ENCODE results near the gene WNT2B.
A peak's percentile ranks its signal among the peaks of the same experiment; 100 is the strongest.
"Not testable (repeated sequence)": the region's sequence is repeated elsewhere in the genome, so short reads cannot be mapped to it uniquely, and the experiment has no call there.

WNT2B gene
- total RNA-seq: 0.69 to 2.1 (median 1.1) reads per million in 4 donors

DNA sequence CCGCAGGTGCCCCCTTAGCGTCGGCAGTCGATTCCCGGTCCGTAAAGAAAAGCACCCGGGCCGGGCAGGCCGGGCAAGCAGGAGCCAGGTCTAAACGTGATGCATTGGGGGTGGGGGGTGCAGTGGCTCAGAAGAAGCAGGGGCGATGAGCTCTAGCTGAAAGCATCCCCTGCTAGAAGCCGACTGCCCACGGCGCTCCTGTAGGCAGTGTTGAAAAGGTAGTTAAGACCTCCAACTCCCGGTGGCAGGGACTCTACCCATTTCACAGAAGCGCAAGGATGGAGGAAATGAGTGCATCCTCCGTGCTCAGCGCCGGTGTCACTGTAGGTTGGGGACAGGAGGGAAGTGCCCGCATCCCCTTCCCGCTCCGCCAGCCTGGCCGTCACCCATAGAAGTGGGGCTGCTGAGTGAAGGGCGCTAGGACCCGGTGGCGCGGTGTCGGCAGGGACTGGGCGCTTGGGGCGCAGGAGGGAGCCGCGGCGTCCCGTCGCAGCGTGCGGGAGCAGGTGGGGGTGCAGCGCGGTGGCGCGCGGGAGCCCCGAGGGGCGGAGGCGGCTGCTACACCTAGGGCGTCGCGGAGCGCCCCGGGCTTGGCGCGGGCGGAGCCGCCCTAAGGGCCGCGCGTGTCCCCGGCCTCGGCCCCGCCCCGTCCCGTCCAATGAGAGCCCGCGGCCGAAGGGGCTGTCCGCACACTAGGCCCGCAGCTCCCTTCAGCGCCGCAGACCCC is at the start of gene WNT2B:
Gene WNT2B, plus strand, starts transcription at position 688 of the 727 bp plus-strand sequence. CDS start 298 bp downstream, outside the sequence.
- DNase-seq: peak in 4 of 5 donors; percentile 35 to 49 (median 45)

DNA sequence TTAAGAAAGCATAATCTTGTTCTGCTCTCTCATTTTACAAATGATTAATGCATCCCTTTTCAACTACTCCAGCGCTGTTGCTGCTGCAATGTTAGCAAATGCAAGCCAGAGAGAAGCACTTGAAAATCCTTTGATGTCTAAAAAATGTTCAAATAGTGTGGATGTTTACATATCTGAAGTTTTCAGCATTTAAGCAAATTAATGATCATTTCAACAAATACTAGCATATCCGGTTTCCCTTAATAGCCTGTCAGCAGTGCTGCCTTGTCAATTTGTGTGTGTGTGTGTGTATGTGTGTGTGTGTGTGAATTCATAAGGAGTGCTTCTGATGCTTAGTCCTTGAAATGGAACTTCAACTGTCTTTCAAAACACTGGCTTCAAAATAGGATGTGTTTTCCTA is 48.1 kb upstream of the WNT2B start:
- DNase-seq: no peak

DNA sequence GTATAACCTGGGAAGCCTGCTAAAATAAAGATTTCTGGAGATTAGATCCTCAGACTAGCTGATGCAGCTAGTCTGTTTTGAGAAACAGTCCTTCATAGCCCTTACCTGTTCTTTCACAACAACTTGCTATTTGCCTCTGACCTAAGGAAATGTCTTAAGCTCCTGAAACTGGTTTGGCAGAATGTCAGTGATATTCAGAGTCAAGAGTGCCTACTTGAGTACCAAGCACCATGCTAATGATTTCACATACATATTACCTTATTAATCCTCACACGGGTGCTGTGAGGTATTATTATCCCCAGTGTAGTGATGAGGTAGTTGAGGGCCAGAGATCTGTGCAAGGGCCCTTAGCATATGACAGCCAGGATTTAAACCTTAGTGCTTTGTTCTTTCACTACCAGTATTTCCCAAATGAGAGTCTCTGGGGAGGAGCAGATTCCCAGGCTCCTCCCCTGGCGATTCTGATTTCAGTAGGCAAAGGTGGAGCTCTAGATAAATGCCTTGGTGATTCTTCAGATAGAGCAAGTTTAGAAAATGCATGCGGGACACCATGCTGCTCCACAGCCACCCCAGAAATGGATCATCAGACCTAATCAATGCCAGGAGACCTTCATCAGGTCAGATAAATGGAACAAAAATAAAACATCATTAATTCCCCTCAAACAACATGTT is 47.4 kb upstream of the WNT2B start:
- DNase-seq: no peak

DNA sequence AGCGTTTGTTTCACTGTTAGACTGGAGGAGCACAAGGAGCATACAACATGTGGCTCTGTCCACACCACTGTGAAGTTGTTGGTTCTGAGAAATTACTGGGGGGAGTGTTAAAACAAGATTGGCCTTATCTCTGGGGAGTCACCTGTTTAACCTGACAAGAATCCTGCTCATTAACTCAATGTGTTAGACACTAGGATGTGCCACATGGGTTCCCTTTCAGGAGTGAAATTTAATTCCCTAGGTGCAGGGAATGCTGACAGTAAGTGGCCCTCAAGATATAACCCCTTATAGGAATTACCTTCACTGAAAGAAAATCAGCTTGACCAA is 45.8 kb upstream of the WNT2B start:
- no peak for DNase-seq

DNA sequence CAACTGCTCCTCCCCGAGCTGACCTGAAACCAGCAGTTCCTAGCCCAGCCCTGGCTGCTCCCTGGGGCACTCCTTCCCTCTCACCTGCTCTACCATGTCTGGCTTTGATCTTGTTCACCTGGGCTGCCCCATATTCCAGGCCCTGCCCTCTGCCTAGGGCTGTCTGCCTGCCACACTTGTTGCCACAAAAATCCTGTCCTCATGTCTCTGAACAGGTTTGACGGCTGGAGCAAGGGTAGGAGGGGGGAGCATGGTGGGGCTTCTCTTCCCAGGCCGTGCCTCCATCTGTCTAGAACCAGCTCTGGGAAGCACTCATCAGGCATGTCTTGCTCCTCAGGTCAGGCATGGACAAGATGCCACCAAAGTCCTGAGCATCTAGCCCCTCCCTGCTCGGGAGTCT is 44.3 kb upstream of the WNT2B start:
- DNase-seq: no peak

DNA sequence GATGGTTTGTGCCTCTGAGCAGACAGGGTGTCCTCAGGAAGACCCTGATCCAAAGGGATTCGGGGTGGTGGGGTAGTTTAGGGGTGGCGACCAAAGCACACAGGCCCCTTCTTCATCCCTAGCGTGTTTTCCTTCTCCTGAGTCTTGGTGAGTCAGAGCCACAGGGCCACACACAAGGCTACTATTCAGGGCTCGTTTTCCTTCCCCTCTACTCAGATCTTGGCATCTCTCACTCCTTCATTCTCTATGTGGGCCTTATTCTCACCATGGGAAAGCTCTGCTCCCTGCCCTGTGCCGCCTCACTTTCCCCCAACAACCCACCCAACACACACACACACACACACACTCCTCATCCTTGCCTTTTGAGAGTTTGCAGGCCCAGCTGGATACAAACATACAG is 43.6 kb upstream of the WNT2B start:
- no peak for DNase-seq

DNA sequence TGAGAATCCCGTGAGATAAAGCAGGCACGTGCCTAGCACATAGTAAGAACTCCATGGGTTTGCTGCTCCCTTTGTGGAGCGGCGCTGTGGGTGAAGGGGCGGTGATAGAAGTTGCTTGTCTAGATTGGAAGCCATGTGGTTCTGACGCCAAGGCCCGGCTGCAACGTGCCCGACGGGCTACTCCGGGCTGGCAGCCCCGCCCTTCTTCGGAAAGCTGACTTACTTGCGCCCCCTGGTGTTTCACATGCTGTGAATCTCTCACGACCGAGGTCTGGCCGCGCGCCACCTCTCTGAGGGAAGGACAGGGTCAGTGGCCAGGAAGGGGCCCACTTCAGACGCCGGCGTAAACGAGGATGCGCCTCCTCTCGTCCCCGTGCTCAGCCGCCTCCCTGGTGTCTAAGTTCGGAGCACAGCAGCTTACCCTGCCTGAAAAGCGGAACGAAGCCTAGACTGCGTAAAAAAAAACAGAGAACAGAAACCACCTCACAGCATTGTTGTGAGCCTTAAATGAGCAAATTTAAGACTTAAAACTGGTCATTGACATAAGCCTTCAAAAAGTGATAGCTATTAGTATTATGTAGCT is 42.6 kb upstream of the WNT2B start:
- peak; percentile 62 to 82 (median 77) for DNase-seq

DNA sequence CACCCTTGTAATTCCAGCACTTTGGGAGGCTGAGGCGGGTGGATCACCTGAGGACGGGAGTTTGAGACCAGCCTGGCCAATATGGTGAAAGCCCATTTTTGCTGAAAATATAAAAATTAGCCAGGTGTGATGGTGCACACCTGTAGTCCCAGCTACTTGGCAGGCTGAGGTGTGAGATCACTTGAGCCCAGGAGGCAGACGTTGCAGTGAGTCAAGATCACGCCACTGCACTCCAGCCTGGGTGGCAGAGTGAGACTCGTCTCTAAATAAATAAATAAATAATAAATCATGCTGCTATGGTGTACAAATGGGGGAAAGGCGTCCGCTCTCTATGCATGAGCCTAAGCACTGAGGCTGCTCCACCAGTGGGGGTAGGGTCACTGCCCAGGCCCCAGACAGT is 38.4 kb upstream of the WNT2B start:
- not testable (repeated sequence) for DNase-seq

DNA sequence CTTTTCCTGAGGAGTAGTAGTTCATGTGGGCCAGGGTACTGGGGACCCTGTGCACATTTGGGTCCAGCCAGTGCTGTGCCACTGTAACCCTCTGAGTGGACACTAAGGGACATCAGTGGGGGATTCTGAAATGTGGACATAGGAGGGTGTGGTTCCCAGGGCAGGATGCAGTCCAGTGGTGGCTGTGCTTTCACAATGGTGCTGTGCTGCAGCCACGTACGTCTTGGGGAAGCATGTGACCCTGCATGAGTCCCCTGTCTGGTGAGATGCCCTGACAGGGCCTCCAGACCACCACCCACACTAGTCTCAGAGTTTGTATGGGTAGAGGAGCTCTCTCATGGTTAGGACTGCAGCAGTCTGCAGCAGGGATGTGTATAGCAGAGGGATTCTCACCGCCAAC is 37.8 kb upstream of the WNT2B start:
- DNase-seq: no peak

DNA sequence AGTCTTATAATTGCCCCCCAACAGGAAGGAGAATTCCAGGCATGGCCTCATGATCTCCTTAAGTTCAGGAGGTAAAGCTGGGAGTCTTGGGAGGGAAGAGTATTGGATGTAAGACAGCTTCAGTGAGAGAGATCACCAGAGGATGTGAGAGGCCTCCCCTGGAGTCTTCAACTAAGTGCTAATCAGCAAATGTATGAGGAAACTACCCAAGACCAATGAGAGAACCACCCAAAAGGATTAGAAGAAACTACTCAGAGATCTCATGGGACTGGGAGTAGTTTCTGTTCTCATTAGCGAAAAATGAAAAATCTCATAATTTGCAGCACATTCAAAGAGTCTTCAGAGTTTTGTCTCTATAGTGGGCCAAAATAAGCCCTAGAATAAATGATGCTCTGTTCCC is 36.6 kb upstream of the WNT2B start:
- no peak for DNase-seq

DNA sequence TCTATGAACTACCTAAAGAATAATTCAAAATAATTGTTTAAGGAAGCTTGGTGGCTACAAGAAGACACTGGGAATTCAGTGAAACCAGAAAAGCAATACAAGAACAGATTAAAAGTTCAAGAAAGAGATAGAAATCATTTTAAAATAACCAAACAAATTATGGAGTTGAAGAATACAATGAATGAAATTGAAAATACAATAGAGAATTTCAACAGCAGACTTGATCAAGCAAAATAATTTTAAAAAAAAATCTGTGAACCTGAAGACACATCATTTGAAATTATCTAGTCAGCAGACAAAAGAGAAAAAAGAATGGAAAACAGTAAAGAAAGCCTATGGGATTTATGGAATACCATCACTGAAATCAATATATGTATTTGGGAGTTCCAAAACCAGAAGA is 31.2 kb upstream of the WNT2B start:
- no peak for DNase-seq

DNA sequence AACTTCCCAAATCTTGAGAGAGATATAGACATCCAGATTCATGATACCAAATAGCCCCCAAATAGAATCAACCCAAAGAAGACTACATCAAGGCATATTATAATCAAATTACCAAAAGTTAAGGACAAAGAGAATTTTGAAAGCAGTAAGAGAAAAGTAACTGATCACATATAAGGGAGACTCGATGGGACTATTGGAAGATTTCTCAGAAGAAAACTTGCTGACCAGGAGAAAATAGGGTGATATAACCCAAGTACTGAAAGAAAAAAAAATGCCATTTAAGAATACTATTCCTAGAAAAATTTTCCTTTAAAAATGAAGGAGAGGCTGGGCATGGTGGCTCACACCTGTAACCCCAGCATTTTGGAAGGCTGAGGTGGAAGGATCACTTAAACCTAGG is 30.5 kb upstream of the WNT2B start:
- no peak for DNase-seq

DNA sequence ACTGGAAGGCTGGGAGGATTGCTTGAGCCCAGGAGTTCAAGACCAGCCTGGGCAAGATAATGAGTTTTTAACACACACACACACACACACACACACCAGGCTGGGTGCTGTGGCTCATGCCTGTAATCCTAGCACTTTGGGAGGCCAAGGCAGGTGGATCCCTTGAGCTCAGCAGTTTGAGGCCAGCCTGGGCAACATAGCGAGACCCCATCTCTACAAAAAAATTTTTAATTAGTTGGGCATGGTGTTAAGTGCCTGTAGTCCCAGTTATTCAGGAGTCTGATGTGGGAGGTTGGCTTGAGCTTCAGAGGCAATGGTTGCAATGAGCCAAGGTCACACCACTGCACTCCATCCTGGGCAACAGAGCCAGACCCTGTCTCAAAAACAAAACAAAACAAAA is 22.7 kb upstream of the WNT2B start:
- not testable (repeated sequence) for DNase-seq

DNA sequence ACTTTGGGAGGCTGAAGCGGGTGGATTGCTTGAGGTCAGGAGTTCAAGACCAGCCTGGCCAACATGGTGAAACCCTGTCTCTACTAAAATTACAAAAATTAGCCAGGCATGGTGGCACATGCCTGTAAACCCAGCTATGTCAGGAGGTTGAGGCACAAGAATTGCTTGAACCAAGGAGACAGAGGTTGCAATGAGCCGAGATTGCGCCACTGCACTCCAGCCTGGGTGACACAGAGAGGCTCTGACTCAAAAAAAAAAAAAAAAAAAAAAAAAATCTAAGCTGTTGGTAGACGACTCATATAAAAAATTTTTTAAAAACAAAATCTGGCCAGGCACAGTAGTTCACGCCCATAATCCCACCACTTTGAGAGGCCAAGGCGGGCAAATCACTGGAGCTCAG is 21.1 kb upstream of the WNT2B start:
- not testable (repeated sequence) for DNase-seq

DNA sequence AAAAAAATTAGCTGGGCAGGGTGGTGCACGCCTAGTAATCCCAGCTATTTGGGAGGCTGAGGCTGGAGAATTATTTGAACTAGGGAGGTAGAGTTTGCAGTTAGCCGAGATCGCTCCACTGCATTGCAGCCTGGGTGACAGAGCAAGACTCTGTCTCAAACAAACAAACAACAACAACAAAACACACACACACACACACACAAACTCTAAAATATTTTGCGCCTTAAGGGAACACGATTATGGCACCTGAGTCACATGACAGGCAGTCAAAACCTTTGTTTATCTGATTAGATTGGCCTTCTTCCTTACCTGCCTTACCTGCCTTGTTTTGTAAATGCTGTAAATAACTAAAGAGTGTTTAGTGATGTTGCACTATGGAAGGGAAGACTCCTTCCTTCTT is 20.6 kb upstream of the WNT2B start:
- no peak for DNase-seq

DNA sequence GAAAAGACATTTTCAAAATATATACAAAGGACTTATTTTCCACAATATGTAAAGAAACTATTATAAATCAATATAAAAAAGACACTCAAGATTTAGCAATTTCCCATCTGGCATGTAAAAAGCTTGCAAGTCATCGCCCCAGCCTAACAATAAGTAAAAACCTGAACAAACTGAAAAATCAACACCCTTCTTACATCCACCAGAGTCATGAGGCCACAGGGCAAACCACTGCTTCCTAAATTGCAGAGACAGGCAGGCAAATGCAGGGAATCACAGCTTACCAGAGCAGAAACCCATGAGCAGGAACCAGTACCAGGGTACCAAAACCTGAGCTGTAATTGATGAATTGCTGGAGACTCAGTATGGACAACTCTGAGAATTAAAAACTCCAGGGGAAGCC is 16.7 kb upstream of the WNT2B start:
- no peak for DNase-seq

DNA sequence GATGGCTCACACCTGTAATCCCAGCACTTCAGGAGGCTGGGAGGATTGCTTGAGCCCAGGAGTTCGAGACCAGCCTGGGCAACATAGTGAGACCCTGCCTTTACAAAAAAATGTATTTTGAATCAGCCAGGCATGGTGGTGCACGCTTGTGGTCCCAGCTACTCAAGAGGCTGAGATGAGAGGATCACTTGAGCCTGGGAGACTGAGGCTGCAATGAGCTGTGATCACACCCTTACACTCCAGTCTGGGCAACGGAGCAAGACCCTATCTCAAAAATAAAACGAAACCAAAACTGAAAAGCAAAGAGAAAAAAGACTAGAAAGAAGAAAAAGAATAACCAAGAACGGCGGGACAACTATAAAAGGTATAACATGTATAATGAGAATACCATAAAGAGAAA is 15.4 kb upstream of the WNT2B start:
- DNase-seq: no peak

DNA sequence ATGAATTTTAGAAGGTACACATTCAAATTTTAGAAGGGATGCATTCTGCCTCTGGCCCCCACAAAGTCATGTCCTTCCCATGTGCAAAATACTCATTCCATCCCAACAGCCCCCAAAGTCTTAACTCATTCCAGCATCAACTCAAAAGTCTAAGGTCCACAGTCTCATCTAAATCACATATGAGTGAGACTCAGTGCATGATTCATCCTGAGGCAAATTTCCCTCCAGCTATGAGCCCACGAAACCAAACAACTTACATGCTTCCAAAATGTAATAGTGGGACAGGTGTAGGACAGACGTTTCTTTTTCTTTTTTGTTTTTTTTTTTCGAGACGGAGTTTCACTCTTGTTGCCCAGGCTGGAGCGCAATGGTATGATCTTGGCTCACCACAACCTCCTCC is 12.5 kb upstream of the WNT2B start:
- DNase-seq: no peak

DNA sequence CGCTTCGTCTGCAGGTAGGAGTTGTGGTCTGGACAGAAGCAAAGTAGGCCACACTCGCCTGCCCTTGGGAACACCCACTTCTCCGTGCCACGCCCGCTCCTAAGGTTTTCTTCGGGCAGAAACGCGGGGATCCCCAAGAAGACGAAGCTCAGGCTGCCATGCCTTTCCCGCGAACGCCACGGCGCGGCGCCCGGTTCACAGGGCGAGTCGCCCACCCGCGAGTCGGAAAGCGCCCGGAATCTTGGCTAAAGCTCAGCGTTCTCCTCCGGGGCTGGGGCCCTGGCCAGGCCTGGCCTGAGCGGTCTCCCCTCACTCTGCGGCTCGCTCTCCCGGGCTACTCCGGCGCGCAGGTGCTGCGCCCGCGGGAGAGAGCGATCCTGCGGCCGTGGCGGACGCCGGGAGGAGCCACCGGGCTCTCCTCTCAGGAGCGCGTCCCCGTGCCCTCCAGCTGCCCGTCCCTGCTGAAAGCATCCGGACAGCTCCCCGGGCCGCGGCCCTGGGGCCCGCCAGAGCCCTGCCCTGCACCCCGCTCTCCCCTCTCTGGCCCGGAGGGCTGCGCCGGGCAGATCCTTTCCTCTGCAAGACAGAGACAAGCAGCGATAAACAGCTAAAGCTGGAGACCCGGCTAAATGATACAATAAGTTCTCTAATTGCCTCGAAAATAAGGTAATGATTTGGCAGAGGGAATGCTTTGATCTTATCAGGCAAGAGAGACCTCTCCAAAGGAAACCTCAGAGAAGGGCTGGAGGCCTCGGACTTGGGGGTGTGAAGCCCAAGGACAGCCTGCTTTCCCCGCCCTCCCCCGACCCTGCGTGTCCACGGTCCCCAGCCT is 6.7 kb upstream of the WNT2B start:
- DNase-seq: peak in 4 of 5 donors; percentile 25 to 47 (median 38)

DNA sequence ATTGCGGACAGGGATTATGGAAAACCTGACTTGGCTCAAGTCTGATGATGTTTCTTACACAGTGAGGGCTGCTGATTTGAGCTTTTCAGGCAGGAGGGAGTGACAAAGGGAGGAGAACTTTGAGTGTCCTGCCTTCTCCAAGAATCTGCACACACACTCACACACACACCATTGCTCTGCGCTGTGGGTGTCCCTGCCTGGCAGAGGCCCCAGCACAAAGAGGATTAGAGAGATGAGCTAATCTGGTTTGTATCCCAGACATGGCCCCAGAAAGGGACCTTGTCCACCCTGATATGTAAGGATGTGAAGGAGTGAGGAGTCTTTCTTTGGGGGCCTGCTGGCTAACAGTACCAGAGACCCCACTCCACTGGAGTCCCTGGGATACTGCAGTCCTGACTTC is 5.9 kb upstream of the WNT2B start:
- DNase-seq: no peak

DNA sequence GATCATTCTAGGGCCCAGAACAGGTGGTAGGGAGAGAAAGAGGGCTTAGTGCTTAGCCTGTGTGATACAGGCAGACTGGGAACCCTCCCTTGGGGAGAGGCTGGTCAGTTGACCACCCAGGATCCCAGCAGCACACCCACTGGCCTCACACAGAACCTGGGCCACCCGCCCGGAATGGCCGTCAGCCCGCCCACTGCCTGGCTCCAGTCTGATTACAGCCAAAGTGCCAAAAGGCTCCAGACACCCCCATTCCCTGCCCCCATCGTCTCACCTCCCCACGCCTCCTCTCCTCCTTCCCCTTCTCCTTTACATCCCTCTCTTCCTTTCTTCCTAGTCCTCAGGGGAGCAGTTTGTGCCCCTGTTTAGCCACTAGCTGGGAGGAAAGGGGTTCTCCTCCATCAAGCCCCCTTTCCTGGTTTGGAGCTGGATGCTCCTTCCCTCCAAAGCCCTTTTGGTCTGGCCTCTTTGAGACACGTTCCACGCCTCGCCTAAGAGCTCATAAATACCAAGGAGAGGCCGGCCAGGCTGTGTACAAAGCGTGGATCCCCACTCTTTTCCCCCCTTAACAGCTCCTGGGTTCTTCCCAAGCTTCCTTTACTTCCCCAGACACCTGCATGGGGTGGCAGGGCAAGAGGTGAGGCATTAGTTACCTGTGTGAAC is 4.6 kb upstream of the WNT2B start:
- no peak for DNase-seq

DNA sequence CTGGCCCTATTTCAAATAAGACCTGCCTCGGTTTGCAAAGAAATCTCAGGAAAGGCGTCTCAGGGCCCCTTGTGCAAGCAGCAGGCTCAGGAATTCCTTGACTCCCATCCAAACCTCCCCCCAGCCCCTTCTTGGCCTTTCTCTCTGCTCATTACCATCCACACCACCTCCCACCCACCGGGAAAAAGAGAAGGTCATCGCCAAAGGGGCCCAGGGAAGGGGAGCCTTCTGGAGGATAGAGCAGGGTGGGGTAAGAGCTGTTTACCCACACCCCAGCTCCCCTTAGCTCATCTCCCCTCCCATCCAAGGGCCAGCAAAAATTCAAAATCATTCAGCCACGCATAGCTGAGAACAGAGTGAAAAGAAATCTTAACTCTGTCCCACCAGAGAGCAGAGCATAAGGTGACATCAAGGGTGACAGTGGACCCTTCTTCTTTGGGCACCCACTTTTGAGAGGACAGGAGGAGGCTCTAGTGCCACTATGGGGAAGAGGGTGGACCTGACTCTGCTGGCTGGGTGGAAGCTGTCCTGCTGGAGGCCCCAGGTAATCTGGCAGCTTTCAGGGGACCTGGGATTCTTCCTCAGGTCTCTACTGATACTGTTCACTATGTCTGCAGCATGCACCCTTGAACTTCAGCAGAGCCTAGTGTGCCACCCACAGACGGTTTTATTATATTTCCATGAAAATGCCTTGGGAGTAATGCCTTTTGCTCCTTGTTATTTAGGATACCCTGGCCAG is 3.9 kb upstream of the WNT2B start:
- DNase-seq: no peak

All from T-helper 1 cell (primary cell).